Measurements from ENCODE around the gene EPX. TPM values are rescaled to one million over a fixed set of nuclear protein-coding genes. Genes with fewer than 3 reads are reported as not detected.

EPX gene
- total RNA-seq, 2 experiments from 2014 or later = not detected

GRCh38 chr17:58229384-58229783, 36.9 kb downstream of the EPX start:
- Mint-ChIP-seq H3K27me3 (peaks cover 23% of the 10 kb centered on the region), H3K36me3 (ENCODE audit: low read depth) (no peaks in the 10 kb centered on the region), H3K4me3 (no peak overlapping the region), H3K4me1 (ENCODE audit: low read depth) (no peaks in the 10 kb centered on the region), H3K27ac (no peak overlapping the region), H3K9me3 (no peaks in the 10 kb centered on the region)
- POLR2A ChIA-PET = no interaction called here
- Histone ChIP-seq H3K4me1 (ENCODE audit: insufficient read depth, low read length) (no peaks in the 10 kb centered on the region), H3K36me3 (ENCODE audit: insufficient read depth, low read length) (no peaks in the 10 kb centered on the region), H3K27ac (ENCODE audit: low read depth in 1 of 2, low read length in 2 of 2) (no peak overlapping the region), H3K9me3 (ENCODE audit: control insufficient read depth in 1 of 2, insufficient read depth in 1 of 2, low read length in 2 of 2) (no peaks in the 10 kb centered on the region), H3K27me3 (ENCODE audit: control insufficient read depth in 1 of 2, insufficient read depth in 2 of 2, low read length in 2 of 2) (peaks cover 2 to 3% of the 10 kb centered on the region in 2 experiments), H3K4me3 (ENCODE audit: low read length) (no peak overlapping the region)
- no peak for ATAC-seq (ENCODE audit: poor library complexity)
- no peak for DNase-seq
- intact Hi-C loops (cut with DNase I, micrococcal nuclease) = no loop called here
- CTCF ChIA-PET = no interaction called here
- no peak for TF ChIP-seq CTCF (IDR thresholded peaks at IDR 0.05)

GRCh38 chr17:58229881-58230280, 37.4 kb downstream of the EPX start:
- no peak for DNase-seq
- ATAC-seq (ENCODE audit: poor library complexity) = no peak
- no peaks in the 10 kb centered on the region for H3K36me3 ChIP-seq (ENCODE audit: insufficient read depth, low read length)
- intact Hi-C loops (cut with DNase I, micrococcal nuclease) = no loop called here
- Mint-ChIP-seq H3K27ac (no peak overlapping the region), H3K4me3 (no peak overlapping the region), H3K4me1 (ENCODE audit: low read depth) (no peaks in the 10 kb centered on the region), H3K27me3 (peaks cover 25% of the 10 kb centered on the region), H3K36me3 (ENCODE audit: low read depth) (no peaks in the 10 kb centered on the region), H3K9me3 (no peaks in the 10 kb centered on the region)
- peaks cover 2 to 6% of the 10 kb centered on the region in 2 experiments for H3K27me3 ChIP-seq (ENCODE audit: control insufficient read depth in 1 of 2, insufficient read depth in 2 of 2, low read length in 2 of 2)
- TF ChIP-seq CTCF (IDR thresholded peaks at IDR 0.05) = no peak
- H3K9me3 ChIP-seq (ENCODE audit: control insufficient read depth in 1 of 2, insufficient read depth in 1 of 2, low read length in 2 of 2) = no peaks in the 10 kb centered on the region
- no peaks in the 10 kb centered on the region for H3K4me1 ChIP-seq (ENCODE audit: insufficient read depth, low read length)
- no peak overlapping the region for H3K27ac ChIP-seq (ENCODE audit: low read depth in 1 of 2, low read length in 2 of 2)
- POLR2A ChIA-PET = no interaction called here
- no peak overlapping the region for H3K4me3 ChIP-seq (ENCODE audit: low read length)
- CTCF ChIA-PET = no interaction called here

- no peaks in the 10 kb centered on the region for H3K4me1 Mint-ChIP-seq (ENCODE audit: low read depth)
- CTCF ChIA-PET = interaction anchor here (1.0 kb wide), 1 partner anchor 31 kb away, joined by 3 read pairs; no protein-coding TSS in a partner anchor
- H3K36me3 Mint-ChIP-seq (ENCODE audit: low read depth) = no peaks in the 10 kb centered on the region
- Histone ChIP-seq H3K9me3 (ENCODE audit: control insufficient read depth in 1 of 2, insufficient read depth in 1 of 2, low read length in 2 of 2) (no peaks in the 10 kb centered on the region), H3K36me3 (ENCODE audit: insufficient read depth, low read length) (no peaks in the 10 kb centered on the region), H3K27ac (ENCODE audit: low read depth in 1 of 2, low read length in 2 of 2) (no peak overlapping the region), H3K4me3 (ENCODE audit: low read length) (no peak overlapping the region), H3K27me3 (ENCODE audit: control insufficient read depth in 1 of 2, insufficient read depth in 2 of 2, low read length in 2 of 2) (peaks cover 10 to 14% of the 10 kb centered on the region in 2 experiments), H3K4me1 (ENCODE audit: insufficient read depth, low read length) (no peaks in the 10 kb centered on the region)
- H3K9me3 Mint-ChIP-seq = no peaks in the 10 kb centered on the region
- peaks cover 36% of the 10 kb centered on the region for H3K27me3 Mint-ChIP-seq
- no peak for DNase-seq
- no peak overlapping the region for H3K4me3 Mint-ChIP-seq
- POLR2A ChIA-PET = no interaction called here
- TF ChIP-seq CTCF (IDR thresholded peaks at IDR 0.05) = no peak
- no peak for ATAC-seq (ENCODE audit: poor library complexity)
- H3K27ac Mint-ChIP-seq = no peak overlapping the region
- intact Hi-C loops (cut with DNase I, micrococcal nuclease) = no loop called here
These were observed 39.1 kb downstream of the EPX start for GRCh38 chr17:58231641-58232040.
